Measurements from ENCODE around the gene MED26. TPM values are rescaled to one million over a fixed set of nuclear protein-coding genes. Genes with fewer than 3 reads are reported as not detected.

Gene MED26
- total and polyA plus RNA-seq, 2 of the 13 experiments (the other 11 are each of a cell fraction or from before 2014, with no cell fraction given) = 3.5 to 3.8 TPM

GRCh38 chr19:16595097-16595496, 32.9 kb downstream of the MED26 start (continued):
- TF ChIP-seq ZBTB33 (CRISPR knock-in tag; IDR thresholded peaks at IDR 0.05) (no peak), SNRNP70 (IDR thresholded peaks at IDR 0.05; ENCODE audit: low read depth, low read length) (no peak)

DNA sequence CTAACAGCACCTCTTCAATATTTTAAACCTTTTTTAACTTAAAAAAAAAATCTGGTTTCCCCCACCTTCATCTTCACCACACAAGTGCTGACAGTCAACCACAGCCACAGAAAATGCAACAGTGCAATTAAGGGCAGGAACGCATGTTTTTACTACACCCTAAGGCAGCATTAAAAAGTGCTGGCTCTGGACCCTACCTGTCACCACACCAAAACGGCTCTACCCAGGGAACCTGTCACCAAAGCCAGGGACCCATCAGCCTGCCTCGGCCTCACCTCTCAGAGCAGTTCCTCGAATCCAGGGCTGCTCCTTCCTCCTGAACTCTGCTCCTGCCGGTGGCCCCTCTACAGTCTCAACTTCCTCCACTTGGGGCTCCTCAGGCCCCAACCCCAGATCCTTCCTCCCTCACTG, 33.3 kb downstream of the MED26 start:
- in situ Hi-C loops (cut with HindIII; ENCODE audit: extremely low pct_ligation_motif_present, low pct_unique_long_range_greater_than_20kb) (no loop called here), intact Hi-C loops (cut with micrococcal nuclease; ENCODE audit: unreplicated experiment) (no loop called here)
- peaks cover 0 to 4% of the 10 kb centered on the region in 2 experiments; a peak in 1 of 5 replicates for H3K36me3 ChIP-seq (replicated peaks in 1 of 2; ENCODE audit: control insufficient read depth in 1 of 2, insufficient read depth in 2 of 2, low read length in 2 of 2)
- DNase-seq (ENCODE audit: low spot score) = no peak
- H3K4me2 ChIP-seq (ENCODE audit: low read depth, low read length) = no peak overlapping the region
- ChIA-PET CTCF (ENCODE audit: low intra/inter-chr PET ratio, low total read pairs) (no interaction called here), POLR2A (no interaction called here)
- peaks cover 90% of the 10 kb centered on the region for H3K79me2 ChIP-seq (ENCODE audit: insufficient read depth, low read length)
- no peak for ATAC-seq
- TF ChIP-seq ADNP (CRISPR knock-in tag; IDR thresholded peaks at IDR 0.05) (no peak), ZNF550 (CRISPR knock-in tag; IDR thresholded peaks at IDR 0.05; ENCODE audit: borderline replicate concordance) (no peak), RBAK (CRISPR knock-in tag; IDR thresholded peaks at IDR 0.05) (no peak), MAFG (CRISPR knock-in tag; IDR thresholded peaks at IDR 0.05) (no peak), ZNF761 (CRISPR knock-in tag; conservative IDR thresholded peaks at IDR 0.05) (no peak), DNMT1 (CRISPR knock-in tag; IDR thresholded peaks at IDR 0.05) (no peak), MBNL3 (CRISPR knock-in tag; conservative IDR thresholded peaks at IDR 0.05) (no peak), MBD4 (IDR thresholded peaks at IDR 0.05; ENCODE audit: borderline replicate concordance, low read length) (no peak), SMAD3 (CRISPR knock-in tag; IDR thresholded peaks at IDR 0.05) (no peak), ZNF253 (CRISPR knock-in tag; IDR thresholded peaks at IDR 0.05; ENCODE audit: borderline replicate concordance) (no peak), CHD2 (IDR thresholded peaks at IDR 0.05; ENCODE audit: low read depth, low read length) (no peak), JDP2 (CRISPR knock-in tag; IDR thresholded peaks at IDR 0.05; ENCODE audit: borderline replicate concordance) (no peak), HNF4A (CRISPR knock-in tag; IDR thresholded peaks at IDR 0.05) (no peak)
- TF ChIP-seq, protein P1, sequence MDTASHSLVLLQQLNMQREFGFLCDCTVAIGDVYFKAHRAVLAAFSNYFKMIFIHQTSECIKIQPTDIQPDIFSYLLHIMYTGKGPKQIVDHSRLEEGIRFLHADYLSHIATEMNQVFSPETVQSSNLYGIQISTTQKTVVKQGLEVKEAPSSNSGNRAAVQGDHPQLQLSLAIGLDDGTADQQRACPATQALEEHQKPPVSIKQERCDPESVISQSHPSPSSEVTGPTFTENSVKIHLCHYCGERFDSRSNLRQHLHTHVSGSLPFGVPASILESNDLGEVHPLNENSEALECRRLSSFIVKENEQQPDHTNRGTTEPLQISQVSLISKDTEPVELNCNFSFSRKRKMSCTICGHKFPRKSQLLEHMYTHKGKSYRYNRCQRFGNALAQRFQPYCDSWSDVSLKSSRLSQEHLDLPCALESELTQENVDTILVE (CRISPR knock-in tag; IDR thresholded peaks at IDR 0.05) = no peak
- H4K20me1 ChIP-seq (ENCODE audit: insufficient read depth, low read length) = peaks cover 22% of the 10 kb centered on the region
- no peak overlapping the region for H3K4me3 ChIP-seq (replicated peaks in 1 of 3; ENCODE audit: insufficient read depth in 1 of 3, low read depth in 2 of 3, low read length in 3 of 3)
- H3K9ac ChIP-seq (ENCODE audit: insufficient read depth, low read depth, low read length) = no peak overlapping the region
- WGBS (ENCODE audit: low lambda C conversion rate) = 88% methylated on average over 3 of the region's 5 CpGs
- H3K27me3 ChIP-seq (ENCODE audit: control insufficient read depth in 1 of 2, insufficient read depth in 2 of 2, low read length in 2 of 2) = no peaks in the 10 kb centered on the region
- H3K4me1 ChIP-seq (ENCODE audit: insufficient read depth, low read length) = peaks cover 22% of the 10 kb centered on the region
- no peak overlapping the region for H2AFZ ChIP-seq (ENCODE audit: low read length)
- H3K27ac ChIP-seq (ENCODE audit: extremely low read length, insufficient read depth, low read length) = no peak overlapping the region
- no peak for FAIRE-seq
- H3K9me3 ChIP-seq (ENCODE audit: low read length) = no peaks in the 10 kb centered on the region
- no TSS peak for BruUV-seq (replicated peaks)
